IMR-90 (cell line): ENCODE measurements around the gene SPON1. TPM values are rescaled to one million over a fixed set of nuclear protein-coding genes. Genes with fewer than 3 reads are reported as not detected.

Source experiments
- ATAC-seq: fragments of 200-7000 bp; cut with Tn5 transposase; 2 replicates; pipeline ENCODE4 v1.9.1; 2020; ENCODE audit warnings: low read depth, mild to moderate bottlenecking, moderate library complexity
- BruUV-seq: library from RNA; stranded (reverse); fragments of 400-500 nt; replicated peaks from 2 replicates; lab custom pipeline; 2021; lab: Mats Ljungman, UMichigan
- CTCF ChIA-PET: fragments of 300-600 bp; formaldehyde crosslinking; extraction: SDS; loops from one replicate; lab custom pipeline; 2021; ENCODE audit warnings: antibody characterized with exemption; lab: Yijun Ruan, JAX
- POLR2A ChIA-PET: fragments of 300-600 bp; sonication (Branson Sonifier 250); formaldehyde crosslinking; loops from one replicate; lab custom pipeline; 2022; ENCODE audit warnings: antibody characterized with exemption; ENCODE audit not compliant: unreplicated experiment; lab: Charles Lee
- DNase-seq: peaks from one replicate; pipeline ENCODE4 v3.0.0; 2013
- H2AFZ ChIP-seq: replicated peaks from 2 replicates; pipeline ENCODE3; 2013; ENCODE audit warnings: low read length, mild to moderate bottlenecking; ENCODE audit not compliant: poor library complexity
- H2AK5ac ChIP-seq: 2 replicates; pipeline ENCODE4 v1.6.1; 2013; ENCODE audit warnings: low read depth, low read length, inconsistent platforms
- H2AK9ac ChIP-seq: replicated peaks from 2 replicates; pipeline ENCODE3; 2013; ENCODE audit warnings: mild to moderate bottlenecking, low read depth, low read length, moderate library complexity; ENCODE audit not compliant: poor library complexity
- H2BK120ac ChIP-seq: 2 replicates; pipeline ENCODE4 v1.6.1; 2013; ENCODE audit warnings: low read depth, low read length, inconsistent platforms
- H2BK15ac ChIP-seq: 3 replicates; pipeline ENCODE4 v1.6.1; 2013; ENCODE audit warnings: low read depth, low read length, inconsistent platforms
- H2BK20ac ChIP-seq: 2 replicates; pipeline ENCODE4 v1.6.1; 2013; ENCODE audit warnings: low read depth, mild to moderate bottlenecking, inconsistent platforms, low read length, moderate library complexity
- H2BK5ac ChIP-seq: 2 replicates; pipeline ENCODE4 v1.6.1; 2013; ENCODE audit warnings: mild to moderate bottlenecking, low read depth, low read length, inconsistent platforms; ENCODE audit not compliant: poor library complexity, severe bottlenecking
- H3K14ac ChIP-seq: replicated peaks from 2 replicates; pipeline ENCODE4 v1.6.1; 2013; ENCODE audit warnings: low read depth, low read length, inconsistent platforms
- H3K18ac ChIP-seq: 2 replicates; pipeline ENCODE4 v1.6.1; 2013; ENCODE audit warnings: low read depth, low read length, control low read depth
- H3K23ac ChIP-seq: 2 replicates; pipeline ENCODE4 v1.6.1; 2013; ENCODE audit warnings: low read depth, low read length, inconsistent platforms
- H3K27ac ChIP-seq: 2 replicates; pipeline ENCODE4 v1.5.1; 2013; ENCODE audit warnings: mild to moderate bottlenecking, control low read depth, low read length; ENCODE audit not compliant: insufficient read depth
- H3K27me3 ChIP-seq: 2 replicates; pipeline ENCODE4 v1.6.1; 2013; ENCODE audit warnings: low read length; ENCODE audit not compliant: control insufficient read depth, insufficient read depth
- H3K36me3 ChIP-seq: 2 replicates; pipeline ENCODE4 v1.6.1; 2013; ENCODE audit warnings: low read length, mixed read lengths; ENCODE audit not compliant: control insufficient read depth, insufficient read depth
- H3K4ac ChIP-seq: 2 replicates; pipeline ENCODE4 v1.6.1; 2013; ENCODE audit warnings: low read depth, low read length, inconsistent platforms
- H3K4me1 ChIP-seq: 2 replicates; pipeline ENCODE4 v1.6.1; 2013; ENCODE audit warnings: low read length, mixed read lengths; ENCODE audit not compliant: control insufficient read depth, insufficient read depth
- H3K4me2 ChIP-seq: 2 replicates; pipeline ENCODE4 v1.6.1; 2013; ENCODE audit warnings: low read depth, mild to moderate bottlenecking, control low read depth, low read length, moderate library complexity
- H3K4me3 ChIP-seq: 2 replicates; pipeline ENCODE4 v1.5.1; 2013; ENCODE audit warnings: low read depth, mild to moderate bottlenecking, control low read depth, low read length, moderate library complexity; ENCODE audit not compliant: insufficient read depth
- H3K56ac ChIP-seq: 2 replicates; pipeline ENCODE4 v1.6.1; 2013; ENCODE audit warnings: low read length, inconsistent platforms; ENCODE audit not compliant: insufficient read depth; ENCODE audit errors: extremely low read depth
- H3K79me1 ChIP-seq, 2 experiments: 2 replicates each; pipeline ENCODE4 v1.6.1; 2013; ENCODE audit warnings: low read length in 2 of 2, inconsistent platforms in 1 of 2, low read depth in 1 of 2
- H3K9ac ChIP-seq: 2 replicates; pipeline ENCODE4 v1.6.1; 2013; ENCODE audit warnings: low read depth, low read length, control low read depth
- H3K9me1 ChIP-seq: 2 replicates; pipeline ENCODE4 v1.6.1; 2013; ENCODE audit warnings: low read length, inconsistent platforms; ENCODE audit not compliant: insufficient read depth
- H3K9me3 ChIP-seq: 2 replicates; pipeline ENCODE4 v1.6.1; 2013; ENCODE audit warnings: low read length; ENCODE audit not compliant: control insufficient read depth, insufficient read depth
- H4K20me1 ChIP-seq: 2 replicates; pipeline ENCODE4 v1.6.1; 2013; ENCODE audit warnings: low read length, inconsistent platforms; ENCODE audit not compliant: insufficient read depth
- H4K5ac ChIP-seq: 2 replicates; pipeline ENCODE4 v1.6.1; 2013; ENCODE audit warnings: mild to moderate bottlenecking, low read depth, low read length, control low read depth
- H4K8ac ChIP-seq, 2 experiments: 2 replicates each; pipeline ENCODE4 v1.6.1; 2013; ENCODE audit warnings: low read depth in 2 of 2, low read length in 2 of 2, control low read depth in 1 of 2, inconsistent platforms in 1 of 2
- H4K91ac ChIP-seq: 2 replicates; pipeline ENCODE4 v1.6.1; 2013; ENCODE audit warnings: low read depth, low read length, inconsistent platforms; ENCODE audit not compliant: insufficient read depth
- CTCF ChIP-seq: conservative IDR thresholded peaks from 2 replicates; pipeline ENCODE4 v1.5.1; 2012; ENCODE audit warnings: mild to moderate bottlenecking, low read depth, low read length, improper control_type of control experiment
- MAFK ChIP-seq: IDR thresholded peaks from 2 replicates; pipeline ENCODE4 v1.6.1; 2012; ENCODE audit warnings: low read depth, low read length, improper control_type of control experiment
- WGBS, 2 experiments: methylation state at CpG; one replicate each; pipeline versions ENCODE4 v1.1.5 to v1.1.7; 2013; ENCODE audit warnings: missing lambda C conversion rate in 2 of 2; ENCODE audit not compliant: insufficient read length in 1 of 2; ENCODE audit errors: extremely low coverage in 2 of 2; 5-methylcytosine and 5-hydroxymethylcytosine counted together
- dilution Hi-C: fragments of 300-500 bp; cut with HindIII; formaldehyde crosslinking; loops from one replicate; pipeline ENCODE4 v1.14.3; 2018; ENCODE audit warnings: low sequenced_read_pairs; ENCODE audit not compliant: unreplicated experiment
- in situ Hi-C: fragments of 300-500 bp; cut with MboI; formaldehyde crosslinking; loops from 3 replicates; pipeline ENCODE4 v1.14.3; 2019; ENCODE audit warnings: low sequenced_read_pairs, inconsistent platforms, mixed read lengths
- intact Hi-C: fragments of 100-400 bp; cut with micrococcal nuclease; formaldehyde crosslinking; loops from 2 replicates; pipeline ENCODE4 v1.10.0; 2022
- polyA plus RNA-seq, 3 experiments: library from polyadenylated mRNA; depleted of rRNA; stranded (reverse); fragments of >200 nt; gene quantifications; 2 replicates each; pipeline ENCODE4 v1.2.3, GENCODE V29; 2012; ENCODE audit warnings: low replicate concordance in 1 of 3
- total RNA-seq: library from RNA; depleted of rRNA; stranded (reverse); fragments of >200 nt; gene quantifications from 2 replicates; pipeline ENCODE4 v1.2.3, GENCODE V29; 2012

Gene SPON1
- total and polyA plus RNA-seq, 2 of the 4 experiments (the other 2 are of a cell fraction) = 0.62 to 0.72 TPM

GRCh38 chr11:13956988-13957387, 5.5 kb upstream of the SPON1 start:
- Histone ChIP-seq H3K9me3 (no peaks in the 10 kb centered on the region), H2AFZ (no peak overlapping the region), H3K4me2 (no peak overlapping the region), H2AK9ac (no peak overlapping the region), H3K4me1 (no peaks in the 10 kb centered on the region), H2BK5ac (no peak overlapping the region), H3K9ac (no peak overlapping the region), H3K36me3 (no peaks in the 10 kb centered on the region), H3K14ac (no peak overlapping the region), H3K4ac (no peak overlapping the region), H3K9me1 (no peaks in the 10 kb centered on the region), H3K4me3 (no peak overlapping the region), H3K27me3 (peaks cover 63% of the 10 kb centered on the region), H3K56ac (no peak overlapping the region), H4K5ac (no peak overlapping the region), H3K18ac (no peak overlapping the region), H2AK5ac (no peak overlapping the region), H3K79me1 (no peaks in the 10 kb centered on the region), H2BK15ac (no peak overlapping the region), H4K8ac (no peak overlapping the region), H2BK120ac (no peak overlapping the region), H3K23ac (no peak overlapping the region), H4K20me1 (no peaks in the 10 kb centered on the region), H4K91ac (no peak overlapping the region), H2BK20ac (no peak overlapping the region), H3K27ac (no peak overlapping the region)
- dilution Hi-C loops (no loop called here), intact Hi-C loops (loop anchor here (1.0 to 5.0 kb wide), 4 partner anchors 84 to 292 kb away; no protein-coding TSS in a partner anchor), in situ Hi-C loops (loop anchor here (5.0 kb wide), 1 partner anchor 290 kb away; no protein-coding TSS in a partner anchor)
- 100% methylated on average over 1 of the region's 1 CpG; no CpG with 5 or more reads in 1 of the 2 experiments for WGBS, 2 experiments
- ATAC-seq = no peak
- BruUV-seq = no TSS peak
- ChIA-PET POLR2A (no interaction called here), CTCF (interaction anchor here (0.6 to 2.9 kb wide), 3 partner anchors 8 to 428 kb away, joined by 4 to 25 read pairs (median 5); no protein-coding TSS in a partner anchor)
- TF ChIP-seq MAFK = no peak
- no peak for TF ChIP-seq CTCF
- no peak for DNase-seq
